Measurements from ENCODE around the gene AKNA. TPM values are rescaled to one million over a fixed set of nuclear protein-coding genes. Genes with fewer than 3 reads are reported as not detected.
A peak's percentile ranks its signal among the peaks of the same experiment; 100 is the strongest.

The AKNA gene
- total RNA-seq, 1 experiment from 2014 or later, result 14.4 TPM

GRCh38 chr9:114291064-114291474, 96.7 kb downstream of the AKNA start:
- TF ChIP-seq EZH2 (IDR thresholded peaks at IDR 0.05; ENCODE audit: low read depth), result no peak
- peak; percentile 98 for TF ChIP-seq CTCF (conservative IDR thresholded peaks at IDR 0.05)
- no peaks in the 10 kb centered on the region for H3F3A ChIP-seq (ENCODE audit: insufficient read depth, low read depth)
- no peak overlapping the region for H3K4me2 ChIP-seq
- H2AFZ ChIP-seq, result no peak overlapping the region
- H3K4me3 ChIP-seq, result no peak overlapping the region
- peaks cover 9% of the 10 kb centered on the region; the same call in 1 of the 2 replicates for H3K27me3 ChIP-seq (ENCODE audit: insufficient read depth, low read depth)
- POLR2A ChIA-PET (ENCODE audit: unreplicated experiment), result no interaction called here
- no peaks in the 10 kb centered on the region for H3K9me2 ChIP-seq (ENCODE audit: insufficient read depth)
- BruUV-seq (replicated peaks), result no TSS peak
- H4K20me1 ChIP-seq (ENCODE audit: insufficient read depth), result no peaks in the 10 kb centered on the region
- H3K79me2 ChIP-seq (ENCODE audit: low read depth), result no peaks in the 10 kb centered on the region
- H3K27ac ChIP-seq, result no peak overlapping the region
- H3K4me1 ChIP-seq (replicated peaks; ENCODE audit: insufficient read depth), result no peaks in the 10 kb centered on the region
- intact Hi-C loops (cut with micrococcal nuclease; ENCODE audit: unreplicated experiment), result loop anchor here (1.0 to 2.0 kb wide), 4 partner anchors 136 to 554 kb away; partner anchors contain the start of gene COL27A1
- DNase-seq, result peak in 1 of 2 experiments; percentile 70
- H3K9me3 ChIP-seq (ENCODE audit: insufficient read depth, low read depth), result no peaks in the 10 kb centered on the region; the same call in 1 of the 2 replicates
- CTCF ChIA-PET, result interaction anchor here (0.6 to 1.6 kb wide), 8 partner anchors 9 to 1016 kb away, joined by 3 to 18 read pairs (median 4); partner anchors contain the start of gene COL27A1
- no peaks in the 10 kb centered on the region for H3K36me3 ChIP-seq (ENCODE audit: low read depth)

- Histone ChIP-seq H3F3A (ENCODE audit: insufficient read depth, low read depth) (no peaks in the 10 kb centered on the region), H3K79me2 (ENCODE audit: low read depth) (no peaks in the 10 kb centered on the region), H3K4me1 (replicated peaks; ENCODE audit: insufficient read depth) (no peaks in the 10 kb centered on the region), H4K20me1 (ENCODE audit: insufficient read depth) (no peaks in the 10 kb centered on the region), H3K4me3 (no peak overlapping the region), H3K36me3 (ENCODE audit: low read depth) (no peaks in the 10 kb centered on the region), H3K27ac (no peak overlapping the region), H2AFZ (no peak overlapping the region), H3K4me2 (no peak overlapping the region), H3K9me3 (ENCODE audit: insufficient read depth, low read depth) (no peaks in the 10 kb centered on the region; the same call in 1 of the 2 replicates), H3K9me2 (ENCODE audit: insufficient read depth) (no peaks in the 10 kb centered on the region), H3K27me3 (ENCODE audit: insufficient read depth, low read depth) (0 out of 2 replicates have a peak, but pooled peaks cover 6% of the 10 kb centered on the region)
- no TSS peak for BruUV-seq (replicated peaks)
- ChIA-PET CTCF (interaction anchor here (0.7 to 1.6 kb wide), 6 partner anchors 9 to 1016 kb away, joined by 3 to 18 read pairs (median 6); partner anchors contain the start of gene COL27A1), POLR2A (ENCODE audit: unreplicated experiment) (no interaction called here)
- TF ChIP-seq CTCF (conservative IDR thresholded peaks at IDR 0.05), result no peak
- TF ChIP-seq EZH2 (IDR thresholded peaks at IDR 0.05; ENCODE audit: low read depth), result no peak
- no peak for DNase-seq
- intact Hi-C loops (cut with micrococcal nuclease; ENCODE audit: unreplicated experiment), result loop anchor here (2.0 kb wide), 1 partner anchor 554 kb away; no protein-coding TSS in a partner anchor
Observed at GRCh38 chr9:114290561-114290986, 97.2 kb downstream of the AKNA start.

- no TSS peak for BruUV-seq (replicated peaks)
- no peak overlapping the region for H3K4me2 ChIP-seq
- H3K36me3 ChIP-seq (ENCODE audit: low read depth), result no peaks in the 10 kb centered on the region
- H3K4me3 ChIP-seq, result no peak overlapping the region
- no peaks in the 10 kb centered on the region for H4K20me1 ChIP-seq (ENCODE audit: insufficient read depth)
- no peak overlapping the region for H3K27ac ChIP-seq
- no peaks in the 10 kb centered on the region for H3F3A ChIP-seq (ENCODE audit: insufficient read depth, low read depth)
- no peaks in the 10 kb centered on the region for H3K79me2 ChIP-seq (ENCODE audit: low read depth)
- ChIA-PET CTCF (interaction anchor here (0.7 to 1.6 kb wide), 4 partner anchors 135 to 1015 kb away, joined by 5 to 18 read pairs (median 6); partner anchors contain the start of gene COL27A1), POLR2A (ENCODE audit: unreplicated experiment) (no interaction called here)
- 0 out of 2 replicates have a peak, but pooled peaks cover 6% of the 10 kb centered on the region for H3K27me3 ChIP-seq (ENCODE audit: insufficient read depth, low read depth)
- TF ChIP-seq CTCF (conservative IDR thresholded peaks at IDR 0.05), result no peak
- TF ChIP-seq EZH2 (IDR thresholded peaks at IDR 0.05; ENCODE audit: low read depth), result no peak
- H3K9me2 ChIP-seq (ENCODE audit: insufficient read depth), result no peaks in the 10 kb centered on the region
- no peak overlapping the region for H2AFZ ChIP-seq
- H3K4me1 ChIP-seq (replicated peaks; ENCODE audit: insufficient read depth), result no peaks in the 10 kb centered on the region
- H3K9me3 ChIP-seq (ENCODE audit: insufficient read depth, low read depth), result no peaks in the 10 kb centered on the region
- DNase-seq, result no peak
- intact Hi-C loops (cut with micrococcal nuclease; ENCODE audit: unreplicated experiment), result loop anchor here (2.0 kb wide), 1 partner anchor 553 kb away; no protein-coding TSS in a partner anchor
Observed at GRCh38 chr9:114289571-114290481, 98.0 kb downstream of the AKNA start.

All from PC-9 (cell line).